ENCODE data around the gene SPOCK3. TPM values are rescaled to one million over a fixed set of nuclear protein-coding genes. Genes with fewer than 3 reads are reported as not detected.

The SPOCK3 gene
- total RNA-seq, 1 experiment from 2014 or later, result 1.4 TPM

GRCh38 chr4:167052631-167053091 is 181.6 kb downstream of the SPOCK3 start:
- CTCF ChIA-PET, result no interaction called here
- Histone ChIP-seq H3K9me3 (ENCODE audit: control insufficient read depth, insufficient read depth, low read depth, low read length) (no peaks in the 10 kb centered on the region), H3K27me3 (ENCODE audit: control insufficient read depth, insufficient read depth, low read length) (no peaks in the 10 kb centered on the region), H3K4me3 (ENCODE audit: low read depth in 2 of 2, low read length in 2 of 2) (no peak overlapping the region), H3K27ac (ENCODE audit: low read length) (no peak overlapping the region), H3K4me1 (ENCODE audit: control insufficient read depth, insufficient read depth, low read length) (no peaks in the 10 kb centered on the region), H3K36me3 (ENCODE audit: control insufficient read depth, insufficient read depth, low read length) (no peaks in the 10 kb centered on the region)
- no peak for ATAC-seq
- intact Hi-C loops (cut with micrococcal nuclease; ENCODE audit: unreplicated experiment), result no loop called here
- TF ChIP-seq REST (IDR thresholded peaks at IDR 0.05; ENCODE audit: insufficient read depth in 1 of 2, low read depth in 2 of 2, low read length in 1 of 2) (no peak), SIN3A (IDR thresholded peaks at IDR 0.05; ENCODE audit: borderline replicate concordance, insufficient read depth, low read depth, low read length) (no peak), TCF7L2 (IDR thresholded peaks at IDR 0.05; ENCODE audit: low read depth, low read length) (no peak), CTCF (IDR thresholded peaks at IDR 0.05) (no peak), POLR2AphosphoS5 (IDR thresholded peaks at IDR 0.05; ENCODE audit: low read depth, low read length) (no peak)
- BruUV-seq (replicated peaks), result no TSS peak
- no peak for DNase-seq (ENCODE audit: low read depth, low spot score)
- in situ Hi-C loops (cut with HindIII; ENCODE audit: low pct_unique_long_range_greater_than_20kb, low sequenced_read_pairs), result no loop called here
- POLR2A ChIA-PET, result no interaction called here

GRCh38 chr4:167049257-167049656 is 185.0 kb downstream of the SPOCK3 start:
- Histone ChIP-seq H3K4me1 (ENCODE audit: control insufficient read depth, insufficient read depth, low read length) (no peaks in the 10 kb centered on the region), H3K27me3 (ENCODE audit: control insufficient read depth, insufficient read depth, low read length) (no peaks in the 10 kb centered on the region), H3K9me3 (ENCODE audit: control insufficient read depth, insufficient read depth, low read depth, low read length) (no peaks in the 10 kb centered on the region), H3K4me3 (ENCODE audit: low read depth in 2 of 2, low read length in 2 of 2) (no peak overlapping the region), H3K36me3 (ENCODE audit: control insufficient read depth, insufficient read depth, low read length) (no peaks in the 10 kb centered on the region), H3K27ac (ENCODE audit: low read length) (no peak overlapping the region)
- ATAC-seq (no peak), DNase-seq (ENCODE audit: low read depth, low spot score) (no peak)
- in situ Hi-C loops (cut with HindIII; ENCODE audit: low pct_unique_long_range_greater_than_20kb, low sequenced_read_pairs) (no loop called here), intact Hi-C loops (cut with micrococcal nuclease; ENCODE audit: unreplicated experiment) (no loop called here)
- ChIA-PET POLR2A (no interaction called here), CTCF (no interaction called here)
- TF ChIP-seq TCF7L2 (IDR thresholded peaks at IDR 0.05; ENCODE audit: low read depth, low read length), result no peak
- no TSS peak for BruUV-seq (replicated peaks)

GRCh38 chr4:167041524-167041923 is 192.8 kb downstream of the SPOCK3 start:
- POLR2A ChIA-PET, result no interaction called here
- Histone ChIP-seq H3K36me3 (ENCODE audit: control insufficient read depth, insufficient read depth, low read length) (no peaks in the 10 kb centered on the region), H3K4me1 (ENCODE audit: control insufficient read depth, insufficient read depth, low read length) (no peaks in the 10 kb centered on the region), H3K9me3 (ENCODE audit: control insufficient read depth, insufficient read depth, low read depth, low read length) (no peaks in the 10 kb centered on the region), H3K27ac (ENCODE audit: low read length) (no peak overlapping the region), H3K4me3 (ENCODE audit: low read depth in 2 of 2, low read length in 2 of 2) (no peak overlapping the region), H3K27me3 (ENCODE audit: control insufficient read depth, insufficient read depth, low read length) (no peaks in the 10 kb centered on the region)
- CTCF ChIA-PET, result no interaction called here
- DNase-seq (ENCODE audit: low read depth, low spot score), result no peak
- no TSS peak for BruUV-seq (replicated peaks)
- no peak for ATAC-seq
- in situ Hi-C loops (cut with HindIII; ENCODE audit: low pct_unique_long_range_greater_than_20kb, low sequenced_read_pairs), result no loop called here
- intact Hi-C loops (cut with micrococcal nuclease; ENCODE audit: unreplicated experiment), result no loop called here
- no peak for TF ChIP-seq SIN3A (IDR thresholded peaks at IDR 0.05; ENCODE audit: borderline replicate concordance, insufficient read depth, low read depth, low read length)
- TF ChIP-seq CTCF (IDR thresholded peaks at IDR 0.05), result no peak
- TF ChIP-seq REST (IDR thresholded peaks at IDR 0.05; ENCODE audit: insufficient read depth in 1 of 2, low read depth in 2 of 2, low read length in 1 of 2), result no peak
- TF ChIP-seq TCF7L2 (IDR thresholded peaks at IDR 0.05; ENCODE audit: low read depth, low read length), result no peak
- TF ChIP-seq POLR2AphosphoS5 (IDR thresholded peaks at IDR 0.05; ENCODE audit: low read depth, low read length), result no peak

All from Panc1 (cell line).